ENCODE data around the gene INSRR. TPM values are rescaled to one million over a fixed set of nuclear protein-coding genes. Genes with fewer than 3 reads are reported as not detected.

Gene INSRR
- total and polyA plus RNA-seq, 9 of the 15 experiments (the other 6 are each of a cell fraction or from before 2014, with no cell fraction given): 0.03 to 0.18 (median 0.06) TPM; not detected in 3

DNA sequence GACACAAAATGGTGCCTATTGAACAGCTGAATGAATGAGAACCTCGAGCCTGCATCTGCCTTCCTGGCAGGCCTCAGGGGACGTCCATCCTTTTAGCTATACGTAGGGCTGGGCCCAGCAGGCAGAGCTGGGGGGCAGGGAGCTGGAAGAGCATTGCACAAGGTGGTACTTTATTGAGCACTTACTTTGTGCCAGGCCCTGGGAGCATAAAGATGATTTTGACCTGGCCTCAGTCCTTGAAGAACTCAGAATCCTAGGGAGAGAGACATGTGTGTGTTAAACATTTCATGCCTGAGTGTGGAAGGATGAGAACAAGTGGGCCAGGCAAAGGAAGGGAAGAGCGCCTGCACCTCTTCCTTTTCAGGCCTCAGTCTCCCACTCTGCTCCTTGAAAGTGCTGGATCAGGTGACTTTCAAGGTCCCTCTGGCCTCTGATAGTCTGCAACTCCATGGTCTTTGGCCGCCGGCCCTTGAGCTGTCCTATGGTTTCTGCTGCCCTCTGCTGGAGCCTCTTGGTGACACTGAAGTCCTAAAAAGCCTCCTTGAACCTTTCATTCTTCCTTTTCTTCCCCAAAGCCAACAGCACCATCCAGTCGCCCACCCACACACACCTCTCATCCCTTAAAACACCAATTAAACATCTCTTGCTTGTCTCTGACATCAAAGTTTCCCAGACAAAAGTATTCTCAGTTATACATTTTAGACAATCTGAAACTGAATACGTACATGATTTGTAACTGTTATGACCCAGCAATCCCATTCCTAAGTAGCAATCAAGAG, 31.1 kb upstream of the INSRR start (continued):
- TF ChIP-seq, protein P1, sequence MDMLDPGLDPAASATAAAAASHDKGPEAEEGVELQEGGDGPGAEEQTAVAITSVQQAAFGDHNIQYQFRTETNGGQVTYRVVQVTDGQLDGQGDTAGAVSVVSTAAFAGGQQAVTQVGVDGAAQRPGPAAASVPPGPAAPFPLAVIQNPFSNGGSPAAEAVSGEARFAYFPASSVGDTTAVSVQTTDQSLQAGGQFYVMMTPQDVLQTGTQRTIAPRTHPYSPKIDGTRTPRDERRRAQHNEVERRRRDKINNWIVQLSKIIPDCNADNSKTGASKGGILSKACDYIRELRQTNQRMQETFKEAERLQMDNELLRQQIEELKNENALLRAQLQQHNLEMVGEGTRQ (CRISPR knock-in tag; IDR thresholded peaks at IDR 0.05): peak; percentile 73
- TF ChIP-seq ZNF57 (CRISPR knock-in tag; IDR thresholded peaks at IDR 0.05) (no peak), PHTF2 (CRISPR knock-in tag; IDR thresholded peaks at IDR 0.05) (no peak), ARNT (IDR thresholded peaks at IDR 0.05) (0 out of 4 replicates have a peak, but pooled peaks of 1 of the 2 experiments have one; percentile 51), L3MBTL2 (IDR thresholded peaks at IDR 0.05) (peak; percentile 30; the same call in 1 of the 2 replicates), SMAD4 (CRISPR knock-in tag; conservative IDR thresholded peaks at IDR 0.05) (0 out of 2 replicates have a peak, but pooled peaks have one; percentile 30), HNRNPK (IDR thresholded peaks at IDR 0.05; ENCODE audit: low read depth, low read length, poor library complexity, severe bottlenecking) (no peak)
- TF ChIP-seq, protein P2, sequence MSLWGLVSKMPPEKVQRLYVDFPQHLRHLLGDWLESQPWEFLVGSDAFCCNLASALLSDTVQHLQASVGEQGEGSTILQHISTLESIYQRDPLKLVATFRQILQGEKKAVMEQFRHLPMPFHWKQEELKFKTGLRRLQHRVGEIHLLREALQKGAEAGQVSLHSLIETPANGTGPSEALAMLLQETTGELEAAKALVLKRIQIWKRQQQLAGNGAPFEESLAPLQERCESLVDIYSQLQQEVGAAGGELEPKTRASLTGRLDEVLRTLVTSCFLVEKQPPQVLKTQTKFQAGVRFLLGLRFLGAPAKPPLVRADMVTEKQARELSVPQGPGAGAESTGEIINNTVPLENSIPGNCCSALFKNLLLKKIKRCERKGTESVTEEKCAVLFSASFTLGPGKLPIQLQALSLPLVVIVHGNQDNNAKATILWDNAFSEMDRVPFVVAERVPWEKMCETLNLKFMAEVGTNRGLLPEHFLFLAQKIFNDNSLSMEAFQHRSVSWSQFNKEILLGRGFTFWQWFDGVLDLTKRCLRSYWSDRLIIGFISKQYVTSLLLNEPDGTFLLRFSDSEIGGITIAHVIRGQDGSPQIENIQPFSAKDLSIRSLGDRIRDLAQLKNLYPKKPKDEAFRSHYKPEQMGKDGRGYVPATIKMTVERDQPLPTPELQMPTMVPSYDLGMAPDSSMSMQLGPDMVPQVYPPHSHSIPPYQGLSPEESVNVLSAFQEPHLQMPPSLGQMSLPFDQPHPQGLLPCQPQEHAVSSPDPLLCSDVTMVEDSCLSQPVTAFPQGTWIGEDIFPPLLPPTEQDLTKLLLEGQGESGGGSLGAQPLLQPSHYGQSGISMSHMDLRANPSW (CRISPR knock-in tag; IDR thresholded peaks at IDR 0.05): no peak
- TF ChIP-seq, protein P3, sequence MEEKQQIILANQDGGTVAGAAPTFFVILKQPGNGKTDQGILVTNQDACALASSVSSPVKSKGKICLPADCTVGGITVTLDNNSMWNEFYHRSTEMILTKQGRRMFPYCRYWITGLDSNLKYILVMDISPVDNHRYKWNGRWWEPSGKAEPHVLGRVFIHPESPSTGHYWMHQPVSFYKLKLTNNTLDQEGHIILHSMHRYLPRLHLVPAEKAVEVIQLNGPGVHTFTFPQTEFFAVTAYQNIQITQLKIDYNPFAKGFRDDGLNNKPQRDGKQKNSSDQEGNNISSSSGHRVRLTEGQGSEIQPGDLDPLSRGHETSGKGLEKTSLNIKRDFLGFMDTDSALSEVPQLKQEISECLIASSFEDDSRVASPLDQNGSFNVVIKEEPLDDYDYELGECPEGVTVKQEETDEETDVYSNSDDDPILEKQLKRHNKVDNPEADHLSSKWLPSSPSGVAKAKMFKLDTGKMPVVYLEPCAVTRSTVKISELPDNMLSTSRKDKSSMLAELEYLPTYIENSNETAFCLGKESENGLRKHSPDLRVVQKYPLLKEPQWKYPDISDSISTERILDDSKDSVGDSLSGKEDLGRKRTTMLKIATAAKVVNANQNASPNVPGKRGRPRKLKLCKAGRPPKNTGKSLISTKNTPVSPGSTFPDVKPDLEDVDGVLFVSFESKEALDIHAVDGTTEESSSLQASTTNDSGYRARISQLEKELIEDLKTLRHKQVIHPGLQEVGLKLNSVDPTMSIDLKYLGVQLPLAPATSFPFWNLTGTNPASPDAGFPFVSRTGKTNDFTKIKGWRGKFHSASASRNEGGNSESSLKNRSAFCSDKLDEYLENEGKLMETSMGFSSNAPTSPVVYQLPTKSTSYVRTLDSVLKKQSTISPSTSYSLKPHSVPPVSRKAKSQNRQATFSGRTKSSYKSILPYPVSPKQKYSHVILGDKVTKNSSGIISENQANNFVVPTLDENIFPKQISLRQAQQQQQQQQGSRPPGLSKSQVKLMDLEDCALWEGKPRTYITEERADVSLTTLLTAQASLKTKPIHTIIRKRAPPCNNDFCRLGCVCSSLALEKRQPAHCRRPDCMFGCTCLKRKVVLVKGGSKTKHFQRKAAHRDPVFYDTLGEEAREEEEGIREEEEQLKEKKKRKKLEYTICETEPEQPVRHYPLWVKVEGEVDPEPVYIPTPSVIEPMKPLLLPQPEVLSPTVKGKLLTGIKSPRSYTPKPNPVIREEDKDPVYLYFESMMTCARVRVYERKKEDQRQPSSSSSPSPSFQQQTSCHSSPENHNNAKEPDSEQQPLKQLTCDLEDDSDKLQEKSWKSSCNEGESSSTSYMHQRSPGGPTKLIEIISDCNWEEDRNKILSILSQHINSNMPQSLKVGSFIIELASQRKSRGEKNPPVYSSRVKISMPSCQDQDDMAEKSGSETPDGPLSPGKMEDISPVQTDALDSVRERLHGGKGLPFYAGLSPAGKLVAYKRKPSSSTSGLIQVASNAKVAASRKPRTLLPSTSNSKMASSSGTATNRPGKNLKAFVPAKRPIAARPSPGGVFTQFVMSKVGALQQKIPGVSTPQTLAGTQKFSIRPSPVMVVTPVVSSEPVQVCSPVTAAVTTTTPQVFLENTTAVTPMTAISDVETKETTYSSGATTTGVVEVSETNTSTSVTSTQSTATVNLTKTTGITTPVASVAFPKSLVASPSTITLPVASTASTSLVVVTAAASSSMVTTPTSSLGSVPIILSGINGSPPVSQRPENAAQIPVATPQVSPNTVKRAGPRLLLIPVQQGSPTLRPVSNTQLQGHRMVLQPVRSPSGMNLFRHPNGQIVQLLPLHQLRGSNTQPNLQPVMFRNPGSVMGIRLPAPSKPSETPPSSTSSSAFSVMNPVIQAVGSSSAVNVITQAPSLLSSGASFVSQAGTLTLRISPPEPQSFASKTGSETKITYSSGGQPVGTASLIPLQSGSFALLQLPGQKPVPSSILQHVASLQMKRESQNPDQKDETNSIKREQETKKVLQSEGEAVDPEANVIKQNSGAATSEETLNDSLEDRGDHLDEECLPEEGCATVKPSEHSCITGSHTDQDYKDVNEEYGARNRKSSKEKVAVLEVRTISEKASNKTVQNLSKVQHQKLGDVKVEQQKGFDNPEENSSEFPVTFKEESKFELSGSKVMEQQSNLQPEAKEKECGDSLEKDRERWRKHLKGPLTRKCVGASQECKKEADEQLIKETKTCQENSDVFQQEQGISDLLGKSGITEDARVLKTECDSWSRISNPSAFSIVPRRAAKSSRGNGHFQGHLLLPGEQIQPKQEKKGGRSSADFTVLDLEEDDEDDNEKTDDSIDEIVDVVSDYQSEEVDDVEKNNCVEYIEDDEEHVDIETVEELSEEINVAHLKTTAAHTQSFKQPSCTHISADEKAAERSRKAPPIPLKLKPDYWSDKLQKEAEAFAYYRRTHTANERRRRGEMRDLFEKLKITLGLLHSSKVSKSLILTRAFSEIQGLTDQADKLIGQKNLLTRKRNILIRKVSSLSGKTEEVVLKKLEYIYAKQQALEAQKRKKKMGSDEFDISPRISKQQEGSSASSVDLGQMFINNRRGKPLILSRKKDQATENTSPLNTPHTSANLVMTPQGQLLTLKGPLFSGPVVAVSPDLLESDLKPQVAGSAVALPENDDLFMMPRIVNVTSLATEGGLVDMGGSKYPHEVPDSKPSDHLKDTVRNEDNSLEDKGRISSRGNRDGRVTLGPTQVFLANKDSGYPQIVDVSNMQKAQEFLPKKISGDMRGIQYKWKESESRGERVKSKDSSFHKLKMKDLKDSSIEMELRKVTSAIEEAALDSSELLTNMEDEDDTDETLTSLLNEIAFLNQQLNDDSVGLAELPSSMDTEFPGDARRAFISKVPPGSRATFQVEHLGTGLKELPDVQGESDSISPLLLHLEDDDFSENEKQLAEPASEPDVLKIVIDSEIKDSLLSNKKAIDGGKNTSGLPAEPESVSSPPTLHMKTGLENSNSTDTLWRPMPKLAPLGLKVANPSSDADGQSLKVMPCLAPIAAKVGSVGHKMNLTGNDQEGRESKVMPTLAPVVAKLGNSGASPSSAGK (IDR thresholded peaks at IDR 0.05): no peak
- TF ChIP-seq, protein P4, sequence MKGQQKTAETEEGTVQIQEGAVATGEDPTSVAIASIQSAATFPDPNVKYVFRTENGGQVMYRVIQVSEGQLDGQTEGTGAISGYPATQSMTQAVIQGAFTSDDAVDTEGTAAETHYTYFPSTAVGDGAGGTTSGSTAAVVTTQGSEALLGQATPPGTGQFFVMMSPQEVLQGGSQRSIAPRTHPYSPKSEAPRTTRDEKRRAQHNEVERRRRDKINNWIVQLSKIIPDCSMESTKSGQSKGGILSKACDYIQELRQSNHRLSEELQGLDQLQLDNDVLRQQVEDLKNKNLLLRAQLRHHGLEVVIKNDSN (CRISPR knock-in tag; IDR thresholded peaks at IDR 0.05): peak; percentile 54; the same call in 1 of the 2 replicates

Data from K562 (cell line).